Endothelial cell of umbilical vein (primary cell): ENCODE results near the gene GRID1. TPM values are rescaled to one million over a fixed set of nuclear protein-coding genes. Genes with fewer than 3 reads are reported as not detected.

Experiments
- BruUV-seq: library from RNA; stranded (reverse); fragments of 400-500 nt; replicated peaks from 2 replicates; lab custom pipeline; 2021; lab: Mats Ljungman, UMichigan
- CTCF ChIA-PET: fragments of 300-600, 350-600 bp; sonication (Branson Sonifier 250); formaldehyde crosslinking; loops from one replicate; lab custom pipeline; 2021; ENCODE audit warnings: antibody characterized with exemption, inconsistent platforms; lab: Charles Lee
- POLR2A ChIA-PET: fragments of 300-600, 350-600 bp; sonication (Branson Sonifier 250); formaldehyde crosslinking; loops from one replicate; lab custom pipeline; 2021; ENCODE audit warnings: antibody characterized with exemption, inconsistent platforms; lab: Charles Lee
- DNase-seq: peaks from one replicate; pipeline ENCODE4 v3.0.0-alpha.2; 2011; ENCODE audit warnings: low read depth, low spot score
- FAIRE-seq: peaks from 2 replicates; lab custom pipeline; 2011; peaks lifted over from hg19 to GRCh38; lab: Jason Lieb, UNC
- H2AFZ ChIP-seq: 2 replicates; pipeline ENCODE4 v1.6.0; 2012; ENCODE audit warnings: low read depth, low read length, control low read depth, inconsistent platforms
- H3K27ac ChIP-seq: 2 replicates; pipeline ENCODE4 v1.5.1; 2011; ENCODE audit warnings: low read depth, mild to moderate bottlenecking, control low read depth, low read length, moderate library complexity; ENCODE audit not compliant: insufficient read depth
- H3K27me3 ChIP-seq, 2 experiments: 2 replicates each; pipeline versions ENCODE4 v1.6.0 to v1.6.1; 2011; ENCODE audit warnings: low read length in 2 of 2, mixed read lengths in 1 of 2; ENCODE audit not compliant: control insufficient read depth in 2 of 2, insufficient read depth in 2 of 2
- H3K36me3 ChIP-seq, 2 experiments: 2 replicates in 1 of 2; 3 replicates in 1 of 2; pipeline ENCODE4 v1.5.1; 2011; ENCODE audit warnings: low read length in 2 of 2, mild to moderate bottlenecking in 1 of 2, moderate library complexity in 1 of 2; ENCODE audit not compliant: control insufficient read depth in 2 of 2, insufficient read depth in 2 of 2; ENCODE audit errors: extremely low read depth in 1 of 2
- H3K4me1 ChIP-seq: 3 replicates; pipeline ENCODE4 v1.5.1; 2011; ENCODE audit warnings: mild to moderate bottlenecking, low read length; ENCODE audit not compliant: control insufficient read depth, insufficient read depth; ENCODE audit errors: extremely low read depth
- H3K4me2 ChIP-seq: 2 replicates; pipeline ENCODE4 v1.6.1; 2011; ENCODE audit warnings: low read length, control low read depth, mixed read lengths; ENCODE audit not compliant: insufficient read depth
- H3K4me3 ChIP-seq, 3 experiments: fragments of 200-600 bp in 1 of 3; sonication (generic), shearing (Covaris generic) in 1 of 3; replicated peaks in 1 of 3; 2 replicates each; pipeline ENCODE4 v1.5.1; 2011 to 2016; ENCODE audit warnings: control low read depth in 3 of 3, low read length in 3 of 3, mild to moderate bottlenecking in 2 of 3, inconsistent platforms in 1 of 3, low read depth in 1 of 3, moderate library complexity in 1 of 3; ENCODE audit not compliant: insufficient read depth in 1 of 3
- H3K79me2 ChIP-seq: 2 replicates; pipeline ENCODE4 v1.6.0; 2012; ENCODE audit warnings: low read length, inconsistent platforms; ENCODE audit not compliant: control insufficient read depth, insufficient read depth
- H3K9ac ChIP-seq: replicated peaks from 2 replicates; pipeline ENCODE3; 2011; ENCODE audit warnings: low read length, control low read depth; ENCODE audit not compliant: insufficient read depth; ENCODE audit errors: extremely low read depth
- H3K9me1 ChIP-seq: replicated peaks from 3 replicates; pipeline ENCODE4 v1.6.0; 2011; ENCODE audit warnings: mild to moderate bottlenecking, low read length; ENCODE audit not compliant: control insufficient read depth, insufficient read depth; ENCODE audit errors: extremely low read depth
- H3K9me3 ChIP-seq: replicated peaks from 2 replicates; pipeline ENCODE4 v1.5.1; 2012; ENCODE audit warnings: low read length, inconsistent platforms; ENCODE audit not compliant: control insufficient read depth, insufficient read depth
- H4K20me1 ChIP-seq: replicated peaks from 2 replicates; pipeline ENCODE3; 2011; ENCODE audit warnings: mild to moderate bottlenecking, low read length; ENCODE audit not compliant: control insufficient read depth, insufficient read depth; ENCODE audit errors: extremely low read depth
- EZH2 ChIP-seq: IDR thresholded peaks from 2 replicates; pipeline ENCODE4 v1.6.1; 2012; ENCODE audit warnings: borderline replicate concordance, low read depth, mild to moderate bottlenecking, moderate library complexity, low read length, inconsistent platforms; ENCODE audit not compliant: severe bottlenecking
- FOS ChIP-seq: IDR thresholded peaks from 2 replicates; pipeline ENCODE4 v1.6.1; 2011; ENCODE audit warnings: mild to moderate bottlenecking, low read length, moderate library complexity, borderline replicate concordance; ENCODE audit not compliant: insufficient read depth
- GATA2 ChIP-seq: IDR thresholded peaks from 2 replicates; pipeline ENCODE4 v1.7.0; 2011; ENCODE audit warnings: low read depth, mild to moderate bottlenecking, moderate library complexity, mixed read lengths, low read length; ENCODE audit not compliant: insufficient read length, insufficient read depth
- JUN ChIP-seq: IDR thresholded peaks from 2 replicates; pipeline ENCODE4 v1.6.1; 2011; ENCODE audit warnings: borderline replicate concordance, low read depth; ENCODE audit not compliant: insufficient read length, insufficient read depth
- MAX ChIP-seq: IDR thresholded peaks from 2 replicates; pipeline ENCODE4 v1.6.1; 2011; ENCODE audit not compliant: insufficient read depth, insufficient read length
- MYC ChIP-seq: IDR thresholded peaks from one replicate; pipeline ENCODE4 v1.6.1; 2011; ENCODE audit warnings: mild to moderate bottlenecking, low read depth, low read length
- POLR2A ChIP-seq: IDR thresholded peaks from 2 replicates; pipeline ENCODE4 v1.6.1; 2012; ENCODE audit warnings: low read depth, mild to moderate bottlenecking, control low read depth, low read length
- dilution Hi-C: fragments of 300-500 bp; cut with MboI; formaldehyde crosslinking; loops from one replicate; pipeline ENCODE4 v1.15.0; 2019; ENCODE audit warnings: low sequenced_read_pairs; ENCODE audit not compliant: extremely low pct_ligation_motif_present
- intact Hi-C: fragments of 100-400 bp; cut with micrococcal nuclease; formaldehyde crosslinking; loops from one replicate; pipeline ENCODE4 v1.10.0; 2022
- polyA plus RNA-seq, 4 experiments: library from polyadenylated mRNA; depleted of rRNA in 3 of 4; stranded (reverse) in 3 of 4; unstranded in 1 of 4; fragments of >200 nt; gene quantifications; 2 replicates each; pipeline versions ENCODE4 v1.2.1 to v1.2.3, GENCODE V29; 2011 to 2012; ENCODE audit warnings: missing spikeins in 1 of 4
- total RNA-seq: library from RNA; stranded (reverse); gene quantifications from 2 replicates; pipeline ENCODE4 v1.2.3, GENCODE V29; 2021
- TF ChIP-seq, protein P1 (sequence below), 2 donors: IDR thresholded peaks; 1 replicate in 1 of 2; 2 replicates in 1 of 2; pipeline ENCODE4 v1.5.1; 2011; ENCODE audit warnings: low read length in 2 of 2, mild to moderate bottlenecking in 2 of 2, moderate library complexity in 2 of 2, control low read depth in 1 of 2, inconsistent platforms in 1 of 2, low read depth in 1 of 2; ENCODE audit not compliant: insufficient read depth in 1 of 2; ENCODE audit errors: extremely low read depth in 1 of 2

Gene GRID1
- total and polyA plus RNA-seq, 2 donors (not counting 3 experiments of a cell fraction or from before 2014, with no cell fraction given): not detected

- Histone ChIP-seq H3K36me3 (no peaks in the 10 kb centered on the region), H4K20me1 (no peaks in the 10 kb centered on the region), H3K27ac (no peak overlapping the region), H2AFZ (no peak overlapping the region), H3K27me3 (no peaks in the 10 kb centered on the region), H3K9me3 (no peaks in the 10 kb centered on the region), H3K9ac (no peak overlapping the region), H3K9me1 (no peaks in the 10 kb centered on the region), H3K4me2 (no peak overlapping the region), H3K4me1 (no peaks in the 10 kb centered on the region), H3K4me3 (no peak overlapping the region), H3K79me2 (no peaks in the 10 kb centered on the region)
- TF ChIP-seq FOS (no peak), MYC (no peak), JUN (no peak), EZH2 (no peak), MAX (no peak), GATA2 (no peak), POLR2A (no peak)
- TF ChIP-seq, protein P1, sequence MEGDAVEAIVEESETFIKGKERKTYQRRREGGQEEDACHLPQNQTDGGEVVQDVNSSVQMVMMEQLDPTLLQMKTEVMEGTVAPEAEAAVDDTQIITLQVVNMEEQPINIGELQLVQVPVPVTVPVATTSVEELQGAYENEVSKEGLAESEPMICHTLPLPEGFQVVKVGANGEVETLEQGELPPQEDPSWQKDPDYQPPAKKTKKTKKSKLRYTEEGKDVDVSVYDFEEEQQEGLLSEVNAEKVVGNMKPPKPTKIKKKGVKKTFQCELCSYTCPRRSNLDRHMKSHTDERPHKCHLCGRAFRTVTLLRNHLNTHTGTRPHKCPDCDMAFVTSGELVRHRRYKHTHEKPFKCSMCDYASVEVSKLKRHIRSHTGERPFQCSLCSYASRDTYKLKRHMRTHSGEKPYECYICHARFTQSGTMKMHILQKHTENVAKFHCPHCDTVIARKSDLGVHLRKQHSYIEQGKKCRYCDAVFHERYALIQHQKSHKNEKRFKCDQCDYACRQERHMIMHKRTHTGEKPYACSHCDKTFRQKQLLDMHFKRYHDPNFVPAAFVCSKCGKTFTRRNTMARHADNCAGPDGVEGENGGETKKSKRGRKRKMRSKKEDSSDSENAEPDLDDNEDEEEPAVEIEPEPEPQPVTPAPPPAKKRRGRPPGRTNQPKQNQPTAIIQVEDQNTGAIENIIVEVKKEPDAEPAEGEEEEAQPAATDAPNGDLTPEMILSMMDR (IDR thresholded peaks at IDR 0.05; ENCODE audit: extremely low read depth in 1 of 2, insufficient read depth in 1 of 2, low read depth in 1 of 2, low read length in 2 of 2): no peak
- ChIA-PET CTCF (no interaction called here), POLR2A (no interaction called here)
- FAIRE-seq: no peak
- intact Hi-C loops: no loop called here
- dilution Hi-C loops: no loop called here
- BruUV-seq: no TSS peak
- no peak for DNase-seq
Measured at GRCh38 chr10:86217371-86218080, 149.1 kb downstream of the GRID1 start.
